D721Med (cell line): Measurements from ENCODE around the gene ANKRD63.

Source experiments
- DNase-seq: peaks from one replicate; pipeline ENCODE4 v3.0.0; 2011; ENCODE audit warnings: low spot score; ENCODE audit not compliant: insufficient read length
- FAIRE-seq: peaks from 2 replicates; lab custom pipeline; 2011; peaks lifted over from hg19 to GRCh38; lab: Jason Lieb, UNC
- TF ChIP-seq, protein P1 (sequence below): IDR thresholded peaks from 2 replicates; pipeline ENCODE4 v1.5.1; 2012; ENCODE audit warnings: mild to moderate bottlenecking, control low read depth; ENCODE audit not compliant: insufficient read depth; ENCODE audit errors: missing control alignments

The ANKRD63 gene

GRCh38 chr15:40265355-40265754 is 17.5 kb downstream of the ANKRD63 start:
- no peak for DNase-seq
- FAIRE-seq, result no peak
- TF ChIP-seq, protein P1, sequence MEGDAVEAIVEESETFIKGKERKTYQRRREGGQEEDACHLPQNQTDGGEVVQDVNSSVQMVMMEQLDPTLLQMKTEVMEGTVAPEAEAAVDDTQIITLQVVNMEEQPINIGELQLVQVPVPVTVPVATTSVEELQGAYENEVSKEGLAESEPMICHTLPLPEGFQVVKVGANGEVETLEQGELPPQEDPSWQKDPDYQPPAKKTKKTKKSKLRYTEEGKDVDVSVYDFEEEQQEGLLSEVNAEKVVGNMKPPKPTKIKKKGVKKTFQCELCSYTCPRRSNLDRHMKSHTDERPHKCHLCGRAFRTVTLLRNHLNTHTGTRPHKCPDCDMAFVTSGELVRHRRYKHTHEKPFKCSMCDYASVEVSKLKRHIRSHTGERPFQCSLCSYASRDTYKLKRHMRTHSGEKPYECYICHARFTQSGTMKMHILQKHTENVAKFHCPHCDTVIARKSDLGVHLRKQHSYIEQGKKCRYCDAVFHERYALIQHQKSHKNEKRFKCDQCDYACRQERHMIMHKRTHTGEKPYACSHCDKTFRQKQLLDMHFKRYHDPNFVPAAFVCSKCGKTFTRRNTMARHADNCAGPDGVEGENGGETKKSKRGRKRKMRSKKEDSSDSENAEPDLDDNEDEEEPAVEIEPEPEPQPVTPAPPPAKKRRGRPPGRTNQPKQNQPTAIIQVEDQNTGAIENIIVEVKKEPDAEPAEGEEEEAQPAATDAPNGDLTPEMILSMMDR, result no peak

- TF ChIP-seq, protein P1, result no peak
- DNase-seq (no peak), FAIRE-seq (no peak)
These were observed 18.3 kb downstream of the ANKRD63 start for GRCh38 chr15:40264321-40265153.

DNA sequence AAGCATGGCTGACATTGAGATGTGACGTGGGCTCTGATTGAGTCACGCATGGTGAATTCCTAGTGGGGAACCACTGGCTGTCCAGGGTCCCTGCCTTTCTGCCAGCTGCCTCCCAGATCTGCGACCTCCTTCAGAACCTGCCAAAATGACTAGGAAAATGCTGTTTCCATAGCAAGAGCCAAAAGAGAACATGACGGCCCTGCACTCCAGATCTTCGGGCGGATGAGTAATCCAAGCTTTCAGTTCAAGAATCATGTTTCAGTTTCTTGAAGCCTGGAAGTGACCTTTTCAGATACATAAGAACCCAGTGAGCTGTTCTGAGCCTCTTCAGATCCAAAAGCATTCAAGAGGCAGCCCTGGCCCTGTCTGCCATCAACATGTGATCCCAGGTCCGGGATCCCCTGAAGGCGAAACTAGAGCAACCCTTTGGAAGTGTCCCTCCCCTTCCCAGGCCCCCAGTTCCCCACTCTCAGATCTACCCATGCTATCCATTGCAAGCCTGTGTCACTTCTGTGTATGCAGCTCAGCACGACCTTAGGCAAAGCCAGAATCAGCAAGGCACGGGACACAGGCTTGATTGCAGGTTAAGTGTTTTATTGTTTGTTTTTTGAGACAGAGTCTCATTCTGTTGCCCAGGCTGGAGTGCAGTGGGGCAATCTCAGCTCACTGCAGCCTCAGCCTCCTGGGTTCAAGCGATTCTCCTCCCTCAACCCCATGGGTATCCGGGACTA is 19.7 kb downstream of the ANKRD63 start:
- TF ChIP-seq, protein P1, result no peak
- no peak for FAIRE-seq
- DNase-seq, result no peak

DNA sequence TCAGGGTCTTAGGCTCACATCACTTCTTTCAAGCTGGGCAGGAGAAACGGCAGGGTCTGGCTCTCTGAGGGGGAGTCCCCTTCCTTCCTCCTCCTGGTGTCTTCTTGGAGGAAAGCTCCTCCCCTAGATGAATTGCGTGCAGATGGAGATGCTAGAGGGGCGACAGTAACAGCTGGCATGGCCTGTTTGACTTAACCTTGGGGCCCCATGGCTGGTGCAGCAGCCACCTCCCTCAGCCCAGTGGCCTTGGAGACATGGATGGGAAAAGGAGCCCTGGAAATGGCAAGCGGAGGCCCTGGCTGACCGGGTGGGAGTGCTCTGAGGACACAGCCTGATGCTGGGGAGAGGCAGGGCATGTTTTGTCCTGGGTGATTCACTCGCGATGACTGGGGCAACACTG is 23.8 kb downstream of the ANKRD63 start:
- DNase-seq, result no peak
- TF ChIP-seq, protein P1, result no peak
- FAIRE-seq, result no peak

DNA sequence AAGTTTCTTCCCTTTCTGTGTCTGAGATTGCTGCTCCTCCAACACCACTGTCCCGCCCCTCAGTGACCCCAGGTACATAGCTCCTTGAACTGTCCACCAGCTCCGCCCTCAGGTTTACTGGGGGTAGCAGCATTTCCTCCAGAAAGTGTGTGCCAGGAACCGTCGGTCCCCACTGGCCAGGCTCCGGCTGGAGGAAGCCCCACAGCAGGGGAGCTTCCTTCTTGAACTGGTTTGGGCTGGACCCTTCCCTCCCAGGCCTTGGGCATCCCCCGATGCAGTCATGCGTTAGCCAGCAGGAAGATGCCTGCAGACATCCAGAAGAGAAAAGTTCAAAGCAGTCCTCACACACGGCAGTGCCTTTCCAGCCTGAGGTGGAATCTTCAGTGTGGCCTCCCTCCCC is 24.3 kb downstream of the ANKRD63 start:
- TF ChIP-seq, protein P1, result no peak
- FAIRE-seq (no peak), DNase-seq (no peak)

- TF ChIP-seq, protein P1, result no peak
- FAIRE-seq (no peak), DNase-seq (no peak)
These were observed 25.0 kb downstream of the ANKRD63 start for GRCh38 chr15:40257656-40258450.
